Trophoblast cell (in vitro differentiated cells and primary cell): ENCODE data around the gene MPLKIP. TPM values are rescaled to one million over a fixed set of nuclear protein-coding genes. Genes with fewer than 3 reads are reported as not detected.
A peak's percentile ranks its signal among the peaks of the same experiment; 100 is the strongest.

Experiments
- DNase-seq, 2 donors: peaks; one replicate each; pipeline ENCODE4 v3.0.0-alpha.2; 2016
- H2AFZ ChIP-seq: 2 replicates; pipeline ENCODE4 v1.6.1; 2013; ENCODE audit warnings: low read length, moderate library complexity, mild to moderate bottlenecking; ENCODE audit not compliant: insufficient read depth, poor library complexity
- H2AK5ac ChIP-seq: 2 replicates; pipeline ENCODE4 v1.6.1; 2013; ENCODE audit warnings: mild to moderate bottlenecking, low read length
- H2BK120ac ChIP-seq: 2 replicates; pipeline ENCODE4 v1.6.1; 2013; ENCODE audit warnings: low read length, mild to moderate bottlenecking, moderate library complexity; ENCODE audit not compliant: insufficient read depth, poor library complexity
- H2BK12ac ChIP-seq: 2 replicates; pipeline ENCODE4 v1.6.1; 2013; ENCODE audit warnings: mild to moderate bottlenecking, low read length, moderate library complexity
- H2BK5ac ChIP-seq: 2 replicates; pipeline ENCODE4 v1.6.1; 2013; ENCODE audit warnings: low read length, low read depth, moderate library complexity, mild to moderate bottlenecking; ENCODE audit not compliant: poor library complexity
- H3K14ac ChIP-seq: 2 replicates; pipeline ENCODE4 v1.6.1; 2013; ENCODE audit warnings: mild to moderate bottlenecking, low read length
- H3K18ac ChIP-seq: 2 replicates; pipeline ENCODE4 v1.6.1; 2013; ENCODE audit warnings: mild to moderate bottlenecking, low read length
- H3K23ac ChIP-seq: 2 replicates; pipeline ENCODE4 v1.6.1; 2013; ENCODE audit warnings: low read length
- H3K27ac ChIP-seq: 2 replicates; pipeline ENCODE4 v1.5.1; 2013; ENCODE audit warnings: low read depth, mild to moderate bottlenecking, inconsistent platforms, low read length, moderate library complexity
- H3K27me3 ChIP-seq: 2 replicates; pipeline ENCODE4 v1.6.1; 2013; ENCODE audit warnings: inconsistent platforms, mild to moderate bottlenecking, low read length, moderate library complexity; ENCODE audit not compliant: insufficient read depth
- H3K36me3 ChIP-seq, 2 experiments: 1 replicate in 1 of 2; 2 replicates in 1 of 2; pipeline ENCODE4 v1.6.1; 2013; ENCODE audit warnings: low read length in 2 of 2, mild to moderate bottlenecking in 2 of 2, moderate library complexity in 1 of 2; ENCODE audit not compliant: insufficient read depth in 2 of 2, control insufficient read depth in 1 of 2
- H3K4ac ChIP-seq: 2 replicates; pipeline ENCODE4 v1.6.1; 2013; ENCODE audit warnings: low read depth, mild to moderate bottlenecking, low read length, moderate library complexity
- H3K4me1 ChIP-seq, 2 experiments: 1 replicate in 1 of 2; 2 replicates in 1 of 2; pipeline ENCODE4 v1.6.1; 2013; ENCODE audit warnings: low read length in 2 of 2, mild to moderate bottlenecking in 2 of 2, moderate library complexity in 1 of 2; ENCODE audit not compliant: insufficient read depth in 2 of 2, control insufficient read depth in 1 of 2
- H3K4me2 ChIP-seq: 2 replicates; pipeline ENCODE4 v1.6.1; 2013; ENCODE audit warnings: inconsistent platforms, mild to moderate bottlenecking, low read length, moderate library complexity
- H3K4me3 ChIP-seq: 2 replicates; pipeline ENCODE4 v1.5.1; 2013; ENCODE audit warnings: mild to moderate bottlenecking, low read depth, low read length, inconsistent platforms
- H3K79me1 ChIP-seq: one replicate; pipeline ENCODE4 v1.6.1; 2013; ENCODE audit warnings: low read length
- H3K79me2 ChIP-seq: 2 replicates; pipeline ENCODE4 v1.6.1; 2013; ENCODE audit warnings: low read length, mild to moderate bottlenecking; ENCODE audit not compliant: control insufficient read depth, insufficient read depth, poor library complexity
- H3K9ac ChIP-seq: 2 replicates; pipeline ENCODE4 v1.6.1; 2013; ENCODE audit warnings: mild to moderate bottlenecking, low read length
- H3K9me3 ChIP-seq: 2 replicates; pipeline ENCODE4 v1.6.1; 2013; ENCODE audit warnings: low read depth, mild to moderate bottlenecking, control low read depth, inconsistent platforms, low read length; ENCODE audit not compliant: insufficient read depth
- H4K12ac ChIP-seq: 2 replicates; pipeline ENCODE4 v1.6.1; 2013; ENCODE audit warnings: low read depth, mild to moderate bottlenecking, low read length, moderate library complexity
- H4K8ac ChIP-seq: 2 replicates; pipeline ENCODE4 v1.6.1; 2013; ENCODE audit warnings: low read depth, mild to moderate bottlenecking, low read length, moderate library complexity
- H4K91ac ChIP-seq: one replicate; pipeline ENCODE4 v1.6.1; 2013; ENCODE audit warnings: low read depth, mild to moderate bottlenecking, low read length, moderate library complexity
- WGBS: extraction: QIAGEN DNeasy Blood & Tissue Kit; methylation state at CpG from one replicate; pipeline ENCODE4 v1.1.7; 2013; ENCODE audit warnings: missing lambda C conversion rate; ENCODE audit not compliant: insufficient read length, insufficient coverage; ENCODE audit errors: extremely low coverage; 5-methylcytosine and 5-hydroxymethylcytosine counted together
- polyA plus RNA-seq: library from polyadenylated mRNA; stranded (reverse); fragments of 200-250 nt; gene quantifications from 2 replicates; pipeline ENCODE4 v1.2.3, GENCODE V29; 2013

Gene MPLKIP
- polyA plus RNA-seq: 33.7 and 37.1 TPM in 2 replicates

DNA sequence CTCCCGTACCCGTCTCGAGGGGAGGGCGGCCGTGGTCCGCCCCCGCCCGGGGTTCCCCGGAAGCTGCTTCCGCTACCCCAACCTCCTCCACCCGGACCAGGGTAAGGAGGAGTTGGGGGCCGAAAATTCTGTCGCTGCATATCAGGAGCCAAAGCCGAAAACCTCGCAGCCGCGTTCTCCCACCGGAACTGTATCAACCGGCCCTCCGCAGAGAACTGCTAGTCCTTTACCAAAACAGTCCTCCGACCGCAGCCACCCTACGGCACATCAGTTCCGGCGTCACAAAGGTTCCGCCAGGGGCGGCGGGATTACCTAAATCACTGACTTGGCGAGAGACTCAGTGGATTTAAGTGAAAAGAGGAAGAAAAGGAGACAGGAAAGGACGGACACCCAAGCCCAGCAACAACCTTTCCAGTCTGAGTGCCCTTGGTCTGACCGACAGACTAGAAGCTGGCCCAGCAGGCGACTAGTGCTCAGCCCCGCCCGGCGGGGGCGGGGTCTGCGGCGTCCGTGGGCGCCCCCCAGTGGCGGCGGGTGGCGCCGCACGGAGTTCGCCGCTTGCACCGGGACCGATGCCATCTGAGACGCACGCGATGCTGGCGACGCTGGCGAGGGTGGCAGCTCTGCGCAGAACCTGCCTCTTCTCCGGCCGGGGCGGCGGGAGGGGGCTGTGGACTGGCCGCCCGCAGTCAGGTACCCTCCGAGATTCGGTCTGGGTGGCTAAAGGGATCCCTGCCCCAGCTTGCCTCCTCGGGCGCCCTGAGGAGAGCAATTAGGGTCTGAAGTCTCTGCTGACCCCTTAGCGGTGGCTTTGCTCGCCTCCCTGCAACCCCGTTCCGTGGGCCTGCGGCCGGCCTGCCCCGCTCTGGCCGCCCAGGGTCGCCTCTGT lies at the start of gene MPLKIP, which contains the start of gene SUGCT:
Gene MPLKIP, minus strand, starts transcription at position 195 of the 889 bp plus-strand sequence. Its CDS starts 55 bp downstream, at position 140.
Gene SUGCT, plus strand, starts transcription at position 578 of the 889 bp plus-strand sequence.
- H3K9ac ChIP-seq: peak within 1 kb of the TSS; percentile 92
- peak within 1 kb of the TSS; percentile 70 for H3K4me2 ChIP-seq
- H3K79me2 ChIP-seq: peaks cover 4% of the 10 kb centered on the region
- peak within 1 kb of the TSS; percentile 76 for H3K27ac ChIP-seq
- peak within 1 kb of the TSS; percentile 87 for H2AFZ ChIP-seq
- DNase-seq: peak; percentile 84 to 94
- peak within 1 kb of the TSS; percentile 91 for H2BK120ac ChIP-seq
- no peak within 1 kb of the TSS for H3K23ac ChIP-seq
- H3K14ac ChIP-seq: peak within 1 kb of the TSS; percentile 90
- H3K9me3 ChIP-seq: no peaks in the 10 kb centered on the region
- H4K91ac ChIP-seq: peak within 1 kb of the TSS; percentile 80
- H2AK5ac ChIP-seq: peak within 1 kb of the TSS; percentile 77
- H3K27me3 ChIP-seq: no peaks in the 10 kb centered on the region
- peak within 1 kb of the TSS; percentile 94 for H2BK5ac ChIP-seq
- peak within 1 kb of the TSS; percentile 87 for H3K18ac ChIP-seq
- WGBS: no CpG with 5 or more reads among the region's 75 CpGs
- H3K4ac ChIP-seq: peak within 1 kb of the TSS; percentile 68
- peaks cover 0 to 4% of the 10 kb centered on the region in 2 experiments for H3K36me3 ChIP-seq
- peaks cover 0 to 2% of the 10 kb centered on the region in 2 experiments for H3K4me1 ChIP-seq
- peak within 1 kb of the TSS; percentile 90 for H3K4me3 ChIP-seq
- H4K8ac ChIP-seq: peak within 1 kb of the TSS; percentile 96
- no peak within 1 kb of the TSS for H2BK12ac ChIP-seq
- peaks cover 8% of the 10 kb centered on the region for H3K79me1 ChIP-seq
- peak within 1 kb of the TSS; percentile 92 for H4K12ac ChIP-seq

DNA sequence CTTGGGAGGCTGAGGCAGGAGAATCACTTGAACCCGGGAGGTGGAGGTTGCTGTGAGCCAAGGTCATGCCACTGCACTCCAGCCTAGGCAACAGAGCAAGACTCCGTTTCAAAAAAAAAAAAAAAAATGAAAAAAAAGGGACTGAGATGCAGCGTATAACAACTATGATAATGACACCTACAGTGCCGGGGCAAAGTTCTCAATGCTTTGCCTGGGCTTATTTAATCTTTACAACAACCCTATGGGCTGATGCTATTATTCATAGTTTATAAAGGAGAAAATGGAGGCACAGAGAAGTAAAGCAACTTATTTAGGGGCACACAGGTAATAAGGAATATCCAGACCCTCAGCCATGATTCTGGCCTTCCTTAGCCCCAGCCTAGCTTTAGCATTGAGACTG lies 48.0 kb upstream of the MPLKIP start:
- no peaks in the 10 kb centered on the region for H3K79me1 ChIP-seq
- H2BK5ac ChIP-seq: no peak overlapping the region
- no peak overlapping the region for H4K91ac ChIP-seq
- WGBS: no CpG with 5 or more reads among the region's 4 CpGs
- H3K23ac ChIP-seq: no peak overlapping the region
- H3K9ac ChIP-seq: no peak overlapping the region
- no peak overlapping the region for H3K14ac ChIP-seq
- DNase-seq: no peak
- no peak overlapping the region for H4K12ac ChIP-seq
- H2AK5ac ChIP-seq: no peak overlapping the region
- H3K9me3 ChIP-seq: no peaks in the 10 kb centered on the region
- H3K4me2 ChIP-seq: no peak overlapping the region
- H3K4ac ChIP-seq: no peak overlapping the region
- H2BK120ac ChIP-seq: no peak overlapping the region
- no peak overlapping the region for H3K4me3 ChIP-seq
- no peaks in the 10 kb centered on the region for H3K27me3 ChIP-seq
- H3K4me1 ChIP-seq: no peaks in the 10 kb centered on the region
- no peak overlapping the region for H3K27ac ChIP-seq
- no peak overlapping the region for H2AFZ ChIP-seq
- H4K8ac ChIP-seq: no peak overlapping the region
- no peak overlapping the region for H3K18ac ChIP-seq
- H3K36me3 ChIP-seq: no peaks in the 10 kb centered on the region
- H3K79me2 ChIP-seq: no peaks in the 10 kb centered on the region
- H2BK12ac ChIP-seq: no peak overlapping the region

DNA sequence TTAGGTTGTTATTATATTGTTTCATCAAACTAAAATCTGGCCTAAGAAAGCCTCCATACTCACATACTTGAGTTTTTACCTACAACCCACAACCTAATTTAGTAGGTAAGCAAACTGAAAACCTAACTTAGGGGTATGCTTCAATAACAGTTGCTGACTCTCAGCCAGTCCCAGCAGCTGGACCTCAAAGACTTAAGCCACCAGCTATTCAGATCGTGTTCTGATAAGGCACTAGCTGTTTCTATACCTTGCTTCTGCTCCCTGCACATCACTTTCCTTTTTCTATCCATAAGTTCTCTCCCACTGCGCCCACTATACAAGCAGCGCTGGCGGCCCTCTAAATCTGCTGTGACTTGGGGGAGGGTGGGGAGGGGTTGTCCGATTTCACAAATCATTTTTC lies 42.6 kb upstream of the MPLKIP start:
- Histone ChIP-seq H3K9me3 (peaks cover 2% of the 10 kb centered on the region), H3K4ac (no peak overlapping the region), H2AFZ (no peak overlapping the region), H3K27me3 (no peaks in the 10 kb centered on the region), H3K9ac (no peak overlapping the region), H3K23ac (no peak overlapping the region), H4K12ac (no peak overlapping the region), H3K4me1 (no peaks in the 10 kb centered on the region), H4K91ac (no peak overlapping the region), H3K79me2 (no peaks in the 10 kb centered on the region), H2BK120ac (no peak overlapping the region), H3K27ac (no peak overlapping the region), H2BK12ac (no peak overlapping the region), H3K14ac (no peak overlapping the region), H4K8ac (no peak overlapping the region), H3K4me3 (no peak overlapping the region), H3K18ac (no peak overlapping the region), H3K79me1 (no peaks in the 10 kb centered on the region), H2AK5ac (no peak overlapping the region), H3K36me3 (no peaks in the 10 kb centered on the region), H3K4me2 (no peak overlapping the region), H2BK5ac (no peak overlapping the region)
- whole genome bisulfite sequencing: no CpG with 5 or more reads among the region's 5 CpGs
- DNase-seq: peak in 1 of 2 donors; percentile 23

DNA sequence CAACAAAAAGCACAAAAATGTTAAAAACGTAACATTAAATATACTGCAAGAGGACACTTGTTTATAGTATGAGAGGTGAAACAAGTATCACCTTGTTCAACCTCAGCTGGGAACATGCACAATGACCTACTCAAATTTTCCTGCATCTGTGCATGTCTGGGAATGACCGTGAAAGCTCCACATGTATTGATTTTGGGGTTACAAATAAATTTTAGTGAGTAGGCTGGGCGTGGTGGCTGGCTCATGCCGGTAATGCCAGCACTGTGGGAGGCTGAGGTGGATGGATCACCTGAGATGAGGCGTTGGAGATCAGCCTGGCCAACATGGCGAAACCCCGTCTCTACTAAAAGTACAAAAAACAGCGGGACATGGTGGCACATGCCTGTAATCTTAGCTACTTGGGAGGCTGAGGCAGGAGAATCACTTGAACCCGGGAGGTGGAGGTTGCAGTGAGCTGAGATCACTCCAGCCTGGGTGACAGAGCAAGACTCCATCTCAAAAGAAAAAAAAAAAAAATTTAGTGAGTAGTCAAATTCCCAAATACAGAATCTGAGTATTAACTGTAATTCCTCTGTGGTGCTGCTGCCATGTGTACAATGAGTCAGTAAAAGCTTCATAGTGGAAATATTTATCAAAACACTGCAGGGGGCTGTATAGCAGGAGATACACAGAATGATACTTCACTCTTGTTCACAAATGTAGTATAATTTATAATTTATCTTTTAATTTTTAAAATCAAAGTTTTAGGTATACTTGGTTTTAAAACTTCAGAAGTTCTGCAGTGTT lies 41.5 kb upstream of the MPLKIP start:
- Histone ChIP-seq H2AK5ac (no peak overlapping the region), H3K79me1 (no peaks in the 10 kb centered on the region), H3K23ac (no peak overlapping the region), H2BK12ac (no peak overlapping the region), H3K4me2 (no peak overlapping the region), H3K4me1 (no peaks in the 10 kb centered on the region), H2BK120ac (no peak overlapping the region), H3K27me3 (no peaks in the 10 kb centered on the region), H3K79me2 (no peaks in the 10 kb centered on the region), H4K91ac (no peak overlapping the region), H3K9me3 (peaks cover 2% of the 10 kb centered on the region), H3K14ac (no peak overlapping the region), H3K4ac (no peak overlapping the region), H2AFZ (no peak overlapping the region), H3K36me3 (no peaks in the 10 kb centered on the region), H2BK5ac (no peak overlapping the region), H3K4me3 (no peak overlapping the region), H3K18ac (no peak overlapping the region), H3K9ac (no peak overlapping the region), H4K12ac (no peak overlapping the region), H3K27ac (no peak overlapping the region), H4K8ac (no peak overlapping the region)
- WGBS: no CpG with 5 or more reads among the region's 9 CpGs
- no peak for DNase-seq
